Measurements from ENCODE around the gene SFRP5.

SFRP5 gene

DNA sequence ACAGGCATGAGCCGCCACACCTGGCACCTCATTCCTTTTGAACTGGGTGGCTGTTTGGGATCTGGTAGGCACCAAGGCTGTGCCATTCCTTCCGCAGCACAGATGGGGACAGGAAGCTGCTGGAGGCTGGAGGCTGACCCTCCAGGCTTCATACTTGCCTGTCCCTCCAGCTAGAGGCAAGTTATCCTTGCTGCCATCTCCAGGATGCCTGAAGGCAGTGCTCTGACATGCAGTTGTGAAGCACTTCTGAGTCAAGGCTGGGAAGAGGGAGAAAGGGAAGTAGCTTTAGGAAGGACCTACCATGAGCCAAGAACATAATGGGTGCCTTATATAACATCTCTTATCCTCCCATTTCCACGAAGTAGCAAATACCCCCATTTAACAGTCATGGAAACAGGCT is 48.8 kb downstream of the SFRP5 start:
- no peak overlapping the region for H3K27ac ChIP-seq
- no peaks in the 10 kb centered on the region for H3K36me3 ChIP-seq
- no peak for TF ChIP-seq CTCF (IDR thresholded peaks at IDR 0.05; ENCODE audit: low read depth, low read length)
- no peaks in the 10 kb centered on the region for H3K27me3 ChIP-seq (ENCODE audit: insufficient read depth, low read depth, severe bottlenecking)
- no peak overlapping the region for H3K4me3 ChIP-seq (ENCODE audit: low read depth, low read length)
- no peak for DNase-seq
- no peaks in the 10 kb centered on the region for H3K9me3 ChIP-seq (ENCODE audit: severe bottlenecking)

- no peak for TF ChIP-seq CTCF (IDR thresholded peaks at IDR 0.05; ENCODE audit: low read depth, low read length)
- no peak for DNase-seq
- Histone ChIP-seq H3K27ac (no peak overlapping the region), H3K36me3 (no peaks in the 10 kb centered on the region), H3K27me3 (ENCODE audit: insufficient read depth, low read depth, severe bottlenecking) (no peaks in the 10 kb centered on the region), H3K9me3 (ENCODE audit: severe bottlenecking) (no peaks in the 10 kb centered on the region), H3K4me3 (ENCODE audit: low read depth, low read length) (no peak overlapping the region)
Measured at GRCh38 chr10:97721871-97722780, 49.7 kb downstream of the SFRP5 start.

DNA sequence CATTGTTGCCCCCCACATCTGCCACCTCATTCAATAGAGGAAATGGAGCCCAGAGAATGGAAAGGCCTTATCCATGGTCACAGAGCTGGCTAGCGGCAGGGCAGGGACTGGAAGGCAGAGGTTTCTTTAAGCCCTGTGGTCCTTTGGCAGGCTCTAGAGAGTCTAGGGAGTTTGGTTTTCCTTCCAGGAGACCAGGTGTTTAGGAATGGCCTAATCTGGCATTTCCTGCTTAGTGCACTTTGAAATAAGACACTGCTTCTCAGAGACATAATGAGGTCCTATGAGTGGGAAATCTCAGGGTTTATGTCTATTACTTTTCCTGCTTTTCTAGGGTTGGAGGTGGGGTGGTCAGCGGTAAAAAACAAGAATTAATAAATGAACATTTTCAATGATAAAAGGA is 52.2 kb downstream of the SFRP5 start:
- Histone ChIP-seq H3K4me3 (ENCODE audit: low read depth, low read length) (no peak overlapping the region), H3K27me3 (ENCODE audit: insufficient read depth, low read depth, severe bottlenecking) (no peaks in the 10 kb centered on the region), H3K36me3 (no peaks in the 10 kb centered on the region), H3K27ac (no peak overlapping the region), H3K9me3 (ENCODE audit: severe bottlenecking) (no peaks in the 10 kb centered on the region)
- no peak for DNase-seq
- no peak for TF ChIP-seq CTCF (IDR thresholded peaks at IDR 0.05; ENCODE audit: low read depth, low read length)

DNA sequence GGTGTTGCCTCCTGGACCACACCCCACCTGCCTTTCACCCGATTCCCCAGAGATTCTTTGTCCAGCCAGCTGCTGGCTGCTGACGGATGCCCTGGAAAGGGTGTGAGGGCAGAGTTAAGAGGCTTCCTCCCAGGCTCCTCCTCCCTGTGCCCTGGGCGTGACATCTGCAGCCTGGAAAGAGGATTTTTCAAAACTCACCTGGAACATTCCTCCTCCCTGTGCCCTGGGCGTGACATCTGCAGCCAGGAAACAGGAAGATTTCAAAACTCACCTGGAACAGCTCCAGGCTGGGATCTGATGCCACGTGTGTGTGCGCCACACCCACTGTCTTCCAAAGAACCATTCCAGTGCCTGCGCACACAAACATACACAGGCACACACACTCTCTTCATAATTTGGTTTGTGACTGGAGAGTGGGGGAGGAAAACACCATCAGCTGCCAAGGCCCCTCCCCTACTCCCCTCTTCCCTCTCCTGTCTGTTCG is 53.1 kb downstream of the SFRP5 start:
- Histone ChIP-seq H3K9me3 (ENCODE audit: severe bottlenecking) (no peaks in the 10 kb centered on the region), H3K36me3 (no peaks in the 10 kb centered on the region), H3K27me3 (ENCODE audit: insufficient read depth, low read depth, severe bottlenecking) (no peaks in the 10 kb centered on the region), H3K27ac (no peak overlapping the region), H3K4me3 (ENCODE audit: low read depth, low read length) (no peak overlapping the region)
- TF ChIP-seq CTCF (IDR thresholded peaks at IDR 0.05; ENCODE audit: low read depth, low read length) = no peak
- DNase-seq = peak; percentile 46

DNA sequence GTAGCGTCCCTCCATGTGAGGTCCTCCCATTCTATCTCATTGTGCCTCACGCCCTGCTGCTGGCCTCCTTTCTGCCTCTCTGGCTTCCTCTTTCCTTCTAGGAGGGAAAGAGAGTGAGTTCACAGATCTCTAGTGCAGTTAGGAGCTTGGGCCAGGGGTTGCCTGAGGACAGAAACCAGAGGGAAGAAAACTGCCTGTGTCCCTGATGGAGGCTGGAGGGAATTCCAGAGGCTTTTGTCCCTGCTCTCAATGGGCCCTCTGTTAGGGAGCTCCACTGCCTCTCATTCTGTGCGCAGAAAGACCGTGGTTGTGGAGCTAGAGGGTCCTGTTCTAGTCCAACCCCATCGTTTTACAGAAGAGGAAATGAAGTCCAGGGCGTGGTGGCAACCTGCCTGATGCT is 53.6 kb downstream of the SFRP5 start:
- Histone ChIP-seq H3K9me3 (ENCODE audit: severe bottlenecking) (no peaks in the 10 kb centered on the region), H3K4me3 (ENCODE audit: low read depth, low read length) (no peak overlapping the region), H3K27ac (no peak overlapping the region), H3K36me3 (no peaks in the 10 kb centered on the region), H3K27me3 (ENCODE audit: insufficient read depth, low read depth, severe bottlenecking) (no peaks in the 10 kb centered on the region)
- TF ChIP-seq CTCF (IDR thresholded peaks at IDR 0.05; ENCODE audit: low read depth, low read length) = no peak
- no peak for DNase-seq

All from WERI-Rb-1 (cell line).